ENCODE data around the gene BCR.

The BCR gene

DNA sequence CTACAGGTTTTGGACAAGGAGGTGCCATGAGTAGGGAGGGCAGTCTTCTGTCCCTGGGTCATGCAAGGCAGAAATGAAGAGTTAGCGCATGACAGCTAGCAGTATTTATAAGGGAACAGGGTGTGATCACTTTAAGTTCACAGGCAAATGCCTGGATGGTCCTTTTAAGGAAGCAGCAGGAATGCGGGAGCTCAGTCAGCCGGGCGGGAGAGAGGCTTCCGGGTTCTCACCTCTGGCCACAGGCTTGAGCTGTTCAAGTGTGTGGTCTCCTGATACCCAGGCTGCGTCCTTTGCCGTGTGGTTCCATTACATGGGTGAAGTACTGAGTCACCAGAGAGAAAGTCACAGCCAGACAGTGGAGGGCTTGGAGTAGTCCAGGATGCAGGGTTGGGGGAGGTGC lies 105.4 kb downstream of the BCR start:
- H3K9ac ChIP-seq (ENCODE audit: low read length) = no peak overlapping the region
- H3K4me3 ChIP-seq (ENCODE audit: low read length) = no peak overlapping the region
- H4K5ac ChIP-seq (ENCODE audit: low read length) = no peak overlapping the region
- peaks cover 6% of the 10 kb centered on the region for H3K36me3 ChIP-seq (ENCODE audit: control insufficient read depth, insufficient read depth, low read length)
- H2AK5ac ChIP-seq (ENCODE audit: low read length) = no peak overlapping the region
- no peaks in the 10 kb centered on the region for H3K27me3 ChIP-seq (ENCODE audit: insufficient read depth, low read length, poor library complexity)
- H3K4ac ChIP-seq (ENCODE audit: low read depth, low read length) = no peak overlapping the region
- H2BK15ac ChIP-seq (replicated peaks; ENCODE audit: low read depth) = no peak overlapping the region
- H3K56ac ChIP-seq (ENCODE audit: low read length) = no peak overlapping the region
- DNase-seq = no peak
- no peak overlapping the region for H4K8ac ChIP-seq (ENCODE audit: low read depth, low read length)
- H3K18ac ChIP-seq (ENCODE audit: low read length) = no peak overlapping the region
- no peak overlapping the region for H3K4me2 ChIP-seq (ENCODE audit: low read length)
- no peak overlapping the region for H2BK5ac ChIP-seq (ENCODE audit: low read length)
- H3K79me2 ChIP-seq (ENCODE audit: control insufficient read depth, insufficient read depth, low read length) = no peaks in the 10 kb centered on the region
- no peak overlapping the region for H3K23ac ChIP-seq (ENCODE audit: low read length)
- no peaks in the 10 kb centered on the region for H3K4me1 ChIP-seq (ENCODE audit: control insufficient read depth, low read depth, low read length)
- WGBS (ENCODE audit: extremely low coverage, insufficient coverage, low lambda C conversion rate) = no CpG with 5 or more reads among the region's 7 CpGs
- H3K79me1 ChIP-seq (ENCODE audit: low read length) = peaks cover 2% of the 10 kb centered on the region
- no peak overlapping the region for H2BK120ac ChIP-seq (ENCODE audit: low read depth, low read length)
- H3K27ac ChIP-seq (ENCODE audit: low read depth, low read length) = no peak overlapping the region

DNA sequence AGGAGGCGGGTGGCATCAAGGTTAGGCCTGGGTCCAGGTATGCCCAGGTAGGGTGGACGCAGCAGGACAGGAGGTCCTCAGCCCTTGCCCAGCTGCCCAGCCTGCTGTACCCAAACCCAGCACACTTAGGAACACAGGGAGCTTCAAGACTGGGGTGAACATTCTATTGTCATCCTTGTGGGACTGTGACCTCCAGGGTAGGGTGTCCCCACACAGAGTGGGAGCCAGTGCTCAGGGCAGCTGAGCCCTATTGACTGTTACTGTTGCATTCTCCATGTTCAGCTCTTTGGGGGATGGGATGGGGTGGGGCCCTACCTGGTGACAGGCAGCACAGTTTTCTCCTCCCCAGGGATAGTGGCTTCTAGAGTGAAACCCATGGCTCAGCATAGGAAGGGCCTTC lies 106.0 kb downstream of the BCR start:
- Histone ChIP-seq H3K79me1 (ENCODE audit: low read length) (peaks cover 2% of the 10 kb centered on the region), H3K18ac (ENCODE audit: low read length) (no peak overlapping the region), H2BK5ac (ENCODE audit: low read length) (no peak overlapping the region), H2AK5ac (ENCODE audit: low read length) (no peak overlapping the region), H3K27me3 (ENCODE audit: insufficient read depth, low read length, poor library complexity) (no peaks in the 10 kb centered on the region), H2BK120ac (ENCODE audit: low read depth, low read length) (no peak overlapping the region), H3K36me3 (ENCODE audit: control insufficient read depth, insufficient read depth, low read length) (peaks cover 6% of the 10 kb centered on the region), H3K9ac (ENCODE audit: low read length) (no peak overlapping the region), H4K8ac (ENCODE audit: low read depth, low read length) (no peak overlapping the region), H3K27ac (ENCODE audit: low read depth, low read length) (no peak overlapping the region), H3K79me2 (ENCODE audit: control insufficient read depth, insufficient read depth, low read length) (no peaks in the 10 kb centered on the region), H2BK15ac (replicated peaks; ENCODE audit: low read depth) (no peak overlapping the region), H4K5ac (ENCODE audit: low read length) (no peak overlapping the region), H3K4me3 (ENCODE audit: low read length) (no peak overlapping the region), H3K4me1 (ENCODE audit: control insufficient read depth, low read depth, low read length) (no peaks in the 10 kb centered on the region), H3K56ac (ENCODE audit: low read length) (no peak overlapping the region), H3K4me2 (ENCODE audit: low read length) (no peak overlapping the region), H3K23ac (ENCODE audit: low read length) (no peak overlapping the region), H3K4ac (ENCODE audit: low read depth, low read length) (no peak overlapping the region)
- no peak for DNase-seq
- WGBS (ENCODE audit: extremely low coverage, insufficient coverage, low lambda C conversion rate) = no CpG with 5 or more reads among the region's 2 CpGs

DNA sequence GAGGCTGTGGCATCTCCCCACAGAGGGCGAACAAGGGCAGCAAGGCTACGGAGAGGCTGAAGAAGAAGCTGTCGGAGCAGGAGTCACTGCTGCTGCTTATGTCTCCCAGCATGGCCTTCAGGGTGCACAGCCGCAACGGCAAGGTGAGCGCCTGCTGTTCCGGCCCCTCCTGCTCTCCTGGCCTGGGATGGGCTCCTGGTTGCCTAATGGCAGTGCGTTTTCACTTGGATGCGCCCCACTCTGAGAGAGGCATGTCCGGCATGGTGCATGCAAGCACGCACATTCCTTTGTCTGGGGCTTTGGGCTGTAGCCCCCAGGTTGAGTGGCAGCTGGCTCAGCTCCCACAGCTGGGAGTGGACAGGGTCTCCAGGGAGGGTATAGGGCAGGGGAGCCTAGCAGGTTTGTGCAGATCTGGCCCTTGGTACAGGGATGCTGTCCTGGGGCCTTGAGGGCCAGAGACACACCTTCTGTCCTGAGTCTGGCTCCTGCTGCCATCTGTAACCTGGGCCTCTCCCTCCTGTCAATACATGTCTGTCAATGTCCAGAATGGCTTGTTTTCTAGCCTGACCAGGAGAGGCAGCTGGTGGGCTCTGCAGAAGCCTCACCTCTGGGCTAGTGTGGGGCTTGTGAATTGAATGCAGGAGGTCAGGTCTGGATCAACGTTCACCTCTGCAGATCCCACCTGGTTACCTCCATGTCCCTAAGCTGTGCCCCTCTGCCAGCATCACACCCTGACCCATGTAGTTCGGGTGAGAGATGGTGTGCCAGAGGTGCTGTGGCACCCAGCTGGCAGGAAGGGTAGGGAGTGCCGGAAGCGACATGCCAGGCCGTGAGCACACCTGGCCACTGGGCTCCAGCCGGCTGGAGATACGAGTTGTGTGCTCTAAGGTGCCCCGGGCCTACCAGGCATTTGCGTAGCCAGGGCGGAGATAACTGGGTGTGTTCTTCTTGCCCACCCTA lies 107.1 kb downstream of the BCR start:
- no peak overlapping the region for H3K9ac ChIP-seq (ENCODE audit: low read length)
- H2BK120ac ChIP-seq (ENCODE audit: low read depth, low read length) = no peak overlapping the region
- H2BK5ac ChIP-seq (ENCODE audit: low read length) = no peak overlapping the region
- H3K4me1 ChIP-seq (ENCODE audit: control insufficient read depth, low read depth, low read length) = no peaks in the 10 kb centered on the region
- H3K27me3 ChIP-seq (ENCODE audit: insufficient read depth, low read length, poor library complexity) = no peaks in the 10 kb centered on the region
- H3K79me2 ChIP-seq (ENCODE audit: control insufficient read depth, insufficient read depth, low read length) = no peaks in the 10 kb centered on the region
- no peak overlapping the region for H3K18ac ChIP-seq (ENCODE audit: low read length)
- H3K4ac ChIP-seq (ENCODE audit: low read depth, low read length) = no peak overlapping the region
- H2AK5ac ChIP-seq (ENCODE audit: low read length) = no peak overlapping the region
- no peak overlapping the region for H3K4me3 ChIP-seq (ENCODE audit: low read length)
- H3K79me1 ChIP-seq (ENCODE audit: low read length) = no peaks in the 10 kb centered on the region
- WGBS (ENCODE audit: extremely low coverage, insufficient coverage, low lambda C conversion rate) = no CpG with 5 or more reads among the region's 21 CpGs
- no peak overlapping the region for H4K5ac ChIP-seq (ENCODE audit: low read length)
- H3K23ac ChIP-seq (ENCODE audit: low read length) = no peak overlapping the region
- no peak overlapping the region for H2BK15ac ChIP-seq (replicated peaks; ENCODE audit: low read depth)
- H3K4me2 ChIP-seq (ENCODE audit: low read length) = no peak overlapping the region
- no peak overlapping the region for H3K27ac ChIP-seq (ENCODE audit: low read depth, low read length)
- H3K56ac ChIP-seq (ENCODE audit: low read length) = no peak overlapping the region
- H4K8ac ChIP-seq (ENCODE audit: low read depth, low read length) = no peak overlapping the region
- peaks cover 7% of the 10 kb centered on the region for H3K36me3 ChIP-seq (ENCODE audit: control insufficient read depth, insufficient read depth, low read length)
- DNase-seq = no peak

DNA sequence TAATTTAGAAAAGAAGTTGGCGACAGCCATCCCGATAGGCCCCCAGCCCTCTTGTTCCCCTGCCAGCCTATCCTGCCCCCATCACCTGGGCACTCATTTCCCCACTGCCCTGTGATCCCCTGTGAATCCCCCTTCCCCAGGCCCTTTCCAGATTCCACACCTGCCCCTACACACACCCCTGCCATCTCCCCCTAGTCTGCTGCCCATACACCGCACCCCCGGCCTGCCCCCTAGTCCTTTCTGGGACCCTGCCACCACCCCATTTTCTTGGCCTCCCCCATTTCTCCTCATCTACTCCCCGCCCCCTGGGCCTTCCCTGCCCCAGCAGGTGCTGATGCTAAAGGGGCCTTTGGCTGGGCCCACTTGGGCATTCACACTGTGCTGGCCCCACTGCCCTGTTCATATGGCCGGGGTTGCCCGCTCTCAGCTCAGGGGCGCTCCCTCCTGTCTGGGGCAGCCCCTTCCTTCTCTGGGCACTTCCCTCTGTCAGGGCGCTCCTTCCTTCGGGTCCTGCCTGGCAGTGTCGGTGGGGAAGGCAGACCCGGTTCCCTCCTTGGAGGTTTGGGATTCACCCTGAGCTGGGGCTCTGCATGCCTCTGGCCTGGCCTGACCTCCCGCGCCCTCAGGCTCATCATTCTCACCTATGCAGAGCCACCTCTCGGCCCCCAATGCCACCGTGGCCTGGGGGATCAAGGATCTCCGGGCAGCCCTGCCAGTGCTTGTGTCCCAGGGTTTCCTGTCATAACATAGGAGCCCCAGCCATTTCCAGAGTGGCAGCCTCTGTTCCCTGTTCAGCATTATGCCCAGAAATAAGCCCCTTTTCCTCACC lies 108.2 kb downstream of the BCR start:
- H3K4me3 ChIP-seq (ENCODE audit: low read length) = no peak overlapping the region
- H2AK5ac ChIP-seq (ENCODE audit: low read length) = no peak overlapping the region
- H3K18ac ChIP-seq (ENCODE audit: low read length) = no peak overlapping the region
- no CpG with 5 or more reads among the region's 17 CpGs for WGBS (ENCODE audit: extremely low coverage, insufficient coverage, low lambda C conversion rate)
- H3K79me2 ChIP-seq (ENCODE audit: control insufficient read depth, insufficient read depth, low read length) = no peaks in the 10 kb centered on the region
- H4K8ac ChIP-seq (ENCODE audit: low read depth, low read length) = no peak overlapping the region
- H3K36me3 ChIP-seq (ENCODE audit: control insufficient read depth, insufficient read depth, low read length) = peaks cover 13% of the 10 kb centered on the region
- no peak overlapping the region for H3K9ac ChIP-seq (ENCODE audit: low read length)
- H4K5ac ChIP-seq (ENCODE audit: low read length) = no peak overlapping the region
- no peak overlapping the region for H2BK5ac ChIP-seq (ENCODE audit: low read length)
- DNase-seq = no peak
- H3K79me1 ChIP-seq (ENCODE audit: low read length) = no peaks in the 10 kb centered on the region
- H3K4me2 ChIP-seq (ENCODE audit: low read length) = no peak overlapping the region
- no peak overlapping the region for H2BK120ac ChIP-seq (ENCODE audit: low read depth, low read length)
- H3K27me3 ChIP-seq (ENCODE audit: insufficient read depth, low read length, poor library complexity) = no peaks in the 10 kb centered on the region
- no peak overlapping the region for H3K4ac ChIP-seq (ENCODE audit: low read depth, low read length)
- no peak overlapping the region for H2BK15ac ChIP-seq (replicated peaks; ENCODE audit: low read depth)
- H3K23ac ChIP-seq (ENCODE audit: low read length) = no peak overlapping the region
- H3K27ac ChIP-seq (ENCODE audit: low read depth, low read length) = no peak overlapping the region
- no peak overlapping the region for H3K56ac ChIP-seq (ENCODE audit: low read length)
- no peaks in the 10 kb centered on the region for H3K4me1 ChIP-seq (ENCODE audit: control insufficient read depth, low read depth, low read length)

DNA sequence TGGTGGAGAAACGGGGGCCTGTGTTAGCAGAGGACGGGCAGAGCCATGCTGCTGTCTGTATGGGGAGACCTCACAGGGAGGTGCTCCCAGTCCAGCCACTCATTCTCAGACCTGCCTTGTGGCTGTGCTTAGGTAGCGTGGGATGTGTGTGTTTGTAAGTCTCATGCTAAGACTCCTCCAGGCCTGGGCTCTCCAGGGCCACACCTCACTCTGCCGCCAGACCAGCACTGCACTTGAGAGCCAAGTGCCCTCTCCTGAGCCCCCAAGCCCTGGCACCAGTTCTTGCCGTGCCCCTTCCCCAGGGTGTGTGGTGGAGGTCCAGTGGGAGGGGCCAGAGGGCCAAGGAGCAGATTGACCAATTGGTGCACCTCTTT lies 108.8 kb downstream of the BCR start:
- H4K5ac ChIP-seq (ENCODE audit: low read length) = no peak overlapping the region
- WGBS (ENCODE audit: extremely low coverage, insufficient coverage, low lambda C conversion rate) = no CpG with 5 or more reads among the region's 5 CpGs
- no peak overlapping the region for H4K8ac ChIP-seq (ENCODE audit: low read depth, low read length)
- DNase-seq = no peak
- no peaks in the 10 kb centered on the region for H3K4me1 ChIP-seq (ENCODE audit: control insufficient read depth, low read depth, low read length)
- no peak overlapping the region for H2BK15ac ChIP-seq (replicated peaks; ENCODE audit: low read depth)
- H2AK5ac ChIP-seq (ENCODE audit: low read length) = no peak overlapping the region
- H3K9ac ChIP-seq (ENCODE audit: low read length) = no peak overlapping the region
- no peak overlapping the region for H2BK5ac ChIP-seq (ENCODE audit: low read length)
- H3K27ac ChIP-seq (ENCODE audit: low read depth, low read length) = no peak overlapping the region
- no peaks in the 10 kb centered on the region for H3K79me1 ChIP-seq (ENCODE audit: low read length)
- no peak overlapping the region for H2BK120ac ChIP-seq (ENCODE audit: low read depth, low read length)
- H3K18ac ChIP-seq (ENCODE audit: low read length) = no peak overlapping the region
- H3K79me2 ChIP-seq (ENCODE audit: control insufficient read depth, insufficient read depth, low read length) = no peaks in the 10 kb centered on the region
- H3K56ac ChIP-seq (ENCODE audit: low read length) = no peak overlapping the region
- H3K27me3 ChIP-seq (ENCODE audit: insufficient read depth, low read length, poor library complexity) = no peaks in the 10 kb centered on the region
- H3K36me3 ChIP-seq (ENCODE audit: control insufficient read depth, insufficient read depth, low read length) = peaks cover 15% of the 10 kb centered on the region
- no peak overlapping the region for H3K4me3 ChIP-seq (ENCODE audit: low read length)
- H3K23ac ChIP-seq (ENCODE audit: low read length) = no peak overlapping the region
- no peak overlapping the region for H3K4ac ChIP-seq (ENCODE audit: low read depth, low read length)
- H3K4me2 ChIP-seq (ENCODE audit: low read length) = no peak overlapping the region

All from mesendoderm (in vitro differentiated cells).